Measurements from ENCODE around the gene SCNM1. TPM values are rescaled to one million over a fixed set of nuclear protein-coding genes. Genes with fewer than 3 reads are reported as not detected.
"Not testable (repeated sequence)": the region's sequence is repeated elsewhere in the genome, so short reads cannot be mapped to it uniquely, and the experiment has no call there.

The SCNM1 gene
- total RNA-seq, 2 experiments from 2014 or later, result 67.5 to 67.8 TPM

- peak; percentile 33 for DNase-seq
- H3K9me3 Mint-ChIP-seq, H3K4me3 Mint-ChIP-seq, H3K27me3 Mint-ChIP-seq, H3K27ac Mint-ChIP-seq: not testable (repeated sequence)
- Mint-ChIP-seq H3K36me3 (peaks cover 15% of the 10 kb centered on the region), H3K4me1 (ENCODE audit: low read depth) (peaks cover 29% of the 10 kb centered on the region)
- ChIA-PET CTCF (interaction anchor here (0.6 to 5.4 kb wide), 9 partner anchors 38 to 708 kb away, joined by 3 to 32 read pairs (median 4); partner anchors contain the start of genes PSMD4 and TNFAIP8L2), POLR2A (interaction anchor here (0.6 kb wide), 1 partner anchor 97 kb away, joined by 3 read pairs; no protein-coding TSS in a partner anchor)
- intact Hi-C loops (cut with micrococcal nuclease), result loop anchor here (5.0 kb wide), 5 partner anchors 38 to 262 kb away; partner anchors contain the start of genes PI4KB, POGZ, PSMB4 and RFX5
Measured at GRCh38 chr1:151194894-151195594, 29.1 kb downstream of the SCNM1 start.

- H3K9me3 Mint-ChIP-seq, result no peaks in the 10 kb centered on the region
- peaks cover 29% of the 10 kb centered on the region for H3K4me1 Mint-ChIP-seq (ENCODE audit: low read depth)
- ChIA-PET POLR2A (no interaction called here), CTCF (interaction anchor here (0.7 to 5.4 kb wide), 3 partner anchors 56 to 145 kb away, joined by 3 to 32 read pairs (median 5); no protein-coding TSS in a partner anchor)
- intact Hi-C loops (cut with micrococcal nuclease), result loop anchor here (1.0 to 5.0 kb wide), 6 partner anchors 39 to 261 kb away; partner anchors contain the start of genes PI4KB, POGZ, PSMB4 and RFX5
- peaks cover 17% of the 10 kb centered on the region for H3K36me3 Mint-ChIP-seq
- H3K27me3 Mint-ChIP-seq, result no peaks in the 10 kb centered on the region
- peak overlapping the region; percentile 47 for H3K4me3 Mint-ChIP-seq
- peak; percentile 66 for DNase-seq
- H3K27ac Mint-ChIP-seq, result no peak overlapping the region
Measured at GRCh38 chr1:151196292-151196800, 30.4 kb downstream of the SCNM1 start.

DNA sequence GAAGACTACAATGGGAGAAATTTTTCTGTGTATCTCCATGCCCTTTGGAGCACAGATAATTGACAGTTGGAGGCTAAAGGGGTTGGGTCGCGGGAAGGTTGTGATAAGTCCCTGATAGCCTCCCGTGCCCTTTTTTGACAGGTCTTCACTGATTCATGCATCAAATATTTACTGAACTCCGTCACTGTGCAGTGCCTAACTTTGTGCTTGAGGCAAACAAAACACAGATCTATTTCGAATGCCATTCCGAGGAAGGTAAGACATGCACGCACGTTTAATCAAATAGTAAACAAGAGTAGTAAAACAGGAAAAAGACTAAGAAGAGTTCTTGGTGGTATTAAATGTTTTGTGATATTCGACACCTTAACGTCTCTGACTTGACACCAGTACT lies 31.9 kb downstream of the SCNM1 start:
- no peaks in the 10 kb centered on the region for H3K9me3 Mint-ChIP-seq
- peaks cover 17% of the 10 kb centered on the region for H3K36me3 Mint-ChIP-seq
- peak overlapping the region; percentile 99 for H3K4me3 Mint-ChIP-seq
- H3K27ac Mint-ChIP-seq, result peak overlapping the region; percentile 96
- no peaks in the 10 kb centered on the region for H3K27me3 Mint-ChIP-seq
- DNase-seq, result no peak
- intact Hi-C loops (cut with micrococcal nuclease), result loop anchor here (1.0 to 5.0 kb wide), 10 partner anchors 8 to 259 kb away; partner anchors contain the start of genes CDC42SE1, LYSMD1, PI4KB and POGZ
- H3K4me1 Mint-ChIP-seq (ENCODE audit: low read depth), result peaks cover 37% of the 10 kb centered on the region
- POLR2A ChIA-PET, result interaction anchor here (1.1 to 1.8 kb wide), 2 partner anchors 57 to 84 kb away, joined by 7 to 8 read pairs; partner anchors contain the start of gene PSMD4
- CTCF ChIA-PET, result interaction anchor here (1.4 to 1.6 kb wide), 2 partner anchors 54 to 143 kb away, joined by 5 to 6 read pairs; no protein-coding TSS in a partner anchor

- no peaks in the 10 kb centered on the region for H3K9me3 Mint-ChIP-seq
- CTCF ChIA-PET, result interaction anchor here (0.8 to 1.7 kb wide), 4 partner anchors 9 to 142 kb away, joined by 3 to 10 read pairs (median 6); partner anchors contain the start of genes VPS72 and ZNF687
- H3K27ac Mint-ChIP-seq, result peak within 1 kb of the TSS; percentile 96
- intact Hi-C loops (cut with micrococcal nuclease), result loop anchor here (1.0 to 5.0 kb wide), 10 partner anchors 8 to 259 kb away; partner anchors contain the start of genes CDC42SE1, LYSMD1, PI4KB and POGZ
- H3K36me3 Mint-ChIP-seq, result peaks cover 17% of the 10 kb centered on the region
- H3K27me3 Mint-ChIP-seq, result no peaks in the 10 kb centered on the region
- H3K4me3 Mint-ChIP-seq, result peak within 1 kb of the TSS; percentile 99
- POLR2A ChIA-PET, result interaction anchor here (0.6 to 1.8 kb wide), 9 partner anchors 8 to 115 kb away, joined by 3 to 11 read pairs (median 3); partner anchors contain the start of genes LYSMD1, PSMD4, SCNM1 and VPS72
- H3K4me1 Mint-ChIP-seq (ENCODE audit: low read depth), result peaks cover 37% of the 10 kb centered on the region
- peak; percentile 99 for DNase-seq
Measured at GRCh38 chr1:151198254-151199127, 32.5 kb downstream of the SCNM1 start, which contains the start of gene PIP5K1A. PIP5K1A (plus strand) TSS chr1:151198552; CDS start chr1:151198997, 445 bp downstream.

GRCh38 chr1:151199873-151200581 lies 34.1 kb downstream of the SCNM1 start:
- no peaks in the 10 kb centered on the region for H3K27me3 Mint-ChIP-seq
- peaks cover 45% of the 10 kb centered on the region for H3K4me1 Mint-ChIP-seq (ENCODE audit: low read depth)
- H3K36me3 Mint-ChIP-seq, result peaks cover 17% of the 10 kb centered on the region

GRCh38 chr1:151205381-151205965 lies 39.5 kb downstream of the SCNM1 start:
- ChIA-PET POLR2A (interaction anchor here (1.2 kb wide), 1 partner anchor 76 kb away, joined by 3 read pairs; no protein-coding TSS in a partner anchor), CTCF (interaction anchor here (1.5 kb wide), 1 partner anchor 46 kb away, joined by 7 read pairs; no protein-coding TSS in a partner anchor)
- Mint-ChIP-seq H3K4me1 (ENCODE audit: low read depth) (peaks cover 25% of the 10 kb centered on the region), H3K36me3 (peaks cover 12% of the 10 kb centered on the region), H3K27ac (peak overlapping the region; percentile 23)
- intact Hi-C loops (cut with micrococcal nuclease); H3K27me3 Mint-ChIP-seq; DNase-seq; H3K9me3 Mint-ChIP-seq; H3K4me3 Mint-ChIP-seq: not testable (repeated sequence)

More at GRCh38 chr1:151199873-151200581, 34.1 kb downstream of the SCNM1 start:
- H3K27ac Mint-ChIP-seq, result peak overlapping the region; percentile 96
- H3K4me3 Mint-ChIP-seq, result peak overlapping the region; percentile 99
- POLR2A ChIA-PET, result interaction anchor here (0.9 to 1.8 kb wide), 6 partner anchors 10 to 82 kb away, joined by 3 to 11 read pairs (median 4); partner anchors contain the start of genes PSMD4 and VPS72
- intact Hi-C loops (cut with micrococcal nuclease), result loop anchor here (2.0 to 5.0 kb wide), 6 partner anchors 43 to 257 kb away; partner anchors contain the start of genes CDC42SE1, PI4KB, POGZ and PSMB4
- peak; percentile 47 for DNase-seq
- no peaks in the 10 kb centered on the region for H3K9me3 Mint-ChIP-seq
- CTCF ChIA-PET, result interaction anchor here (0.7 to 2.0 kb wide), 6 partner anchors 10 to 141 kb away, joined by 3 to 10 read pairs (median 5); partner anchors contain the start of gene VPS72

DNA sequence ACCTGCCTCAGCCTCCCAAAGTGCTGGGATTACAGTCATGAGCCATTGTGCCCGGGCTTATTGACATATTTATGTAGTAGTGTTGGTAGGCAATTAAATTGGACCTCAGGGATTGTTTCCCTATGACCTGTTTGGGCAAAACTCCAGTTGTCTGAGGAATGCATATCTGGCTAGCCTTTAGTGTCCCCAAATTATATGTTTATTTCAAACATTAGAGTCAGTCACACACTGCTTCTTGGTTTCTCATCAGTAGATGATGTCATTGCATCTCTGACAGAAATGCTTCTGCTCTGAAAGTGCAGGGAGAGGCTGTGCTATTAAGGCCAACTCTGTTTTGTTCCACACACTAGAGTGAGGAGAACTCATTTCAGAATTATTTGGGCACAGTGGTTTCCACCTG lies 44.9 kb downstream of the SCNM1 start:
- H3K27ac Mint-ChIP-seq, result peak overlapping the region; percentile 8
- no peaks in the 10 kb centered on the region for H3K9me3 Mint-ChIP-seq
- peaks cover 25% of the 10 kb centered on the region for H3K4me1 Mint-ChIP-seq (ENCODE audit: low read depth)
- no peak for DNase-seq
- ChIA-PET CTCF (no interaction called here), POLR2A (interaction anchor here (1.3 kb wide), 1 partner anchor 71 kb away, joined by 3 read pairs; the partner anchor contains the start of gene ZNF687)
- peaks cover 26% of the 10 kb centered on the region for H3K36me3 Mint-ChIP-seq
- no peak overlapping the region for H3K4me3 Mint-ChIP-seq
- intact Hi-C loops (cut with micrococcal nuclease), result no loop called here
- no peaks in the 10 kb centered on the region for H3K27me3 Mint-ChIP-seq

- Mint-ChIP-seq H3K27me3 (no peaks in the 10 kb centered on the region), H3K9me3 (no peaks in the 10 kb centered on the region), H3K4me1 (ENCODE audit: low read depth) (peaks cover 27% of the 10 kb centered on the region), H3K4me3 (no peak overlapping the region), H3K36me3 (peaks cover 24% of the 10 kb centered on the region), H3K27ac (peak overlapping the region; percentile 16)
- intact Hi-C loops (cut with micrococcal nuclease), result no loop called here
- POLR2A ChIA-PET, result interaction anchor here (0.7 to 1.7 kb wide), 4 partner anchors 12 to 70 kb away, joined by 3 to 5 read pairs (median 3); partner anchors contain the start of gene ZNF687
- DNase-seq, result peak; percentile 29
- CTCF ChIA-PET, result interaction anchor here (0.7 to 2.3 kb wide), 3 partner anchors 16 to 188 kb away, joined by 3 to 13 read pairs (median 5); no protein-coding TSS in a partner anchor
Measured at GRCh38 chr1:151211972-151212705, 46.2 kb downstream of the SCNM1 start.

- no peaks in the 10 kb centered on the region for H3K27me3 Mint-ChIP-seq
- peaks cover 24% of the 10 kb centered on the region for H3K36me3 Mint-ChIP-seq
- peaks cover 32% of the 10 kb centered on the region for H3K4me1 Mint-ChIP-seq (ENCODE audit: low read depth)
- DNase-seq, result no peak
- ChIA-PET POLR2A (interaction anchor here (1.2 kb wide), 1 partner anchor 34 kb away, joined by 3 read pairs; no protein-coding TSS in a partner anchor), CTCF (interaction anchor here (2.3 kb wide), 1 partner anchor 113 kb away, joined by 13 read pairs; no protein-coding TSS in a partner anchor)
- no peak overlapping the region for H3K27ac Mint-ChIP-seq
- intact Hi-C loops (cut with micrococcal nuclease), result no loop called here
- no peaks in the 10 kb centered on the region for H3K9me3 Mint-ChIP-seq
- H3K4me3 Mint-ChIP-seq, result no peak overlapping the region
Measured at GRCh38 chr1:151213560-151213959, 47.6 kb downstream of the SCNM1 start.

All from activated CD4-positive, alpha-beta memory T cell treated with anti-CD3 and anti-CD28 coated beads for 36 hours (primary cell).